ENCODE measurements around the gene MEX3A.

MEX3A gene

GRCh38 chr1:156103521-156103947, 21.3 kb upstream of the MEX3A start:
- no peak for DNase-seq (ENCODE audit: low read depth in 2 of 2, low spot score in 1 of 2)

DNA sequence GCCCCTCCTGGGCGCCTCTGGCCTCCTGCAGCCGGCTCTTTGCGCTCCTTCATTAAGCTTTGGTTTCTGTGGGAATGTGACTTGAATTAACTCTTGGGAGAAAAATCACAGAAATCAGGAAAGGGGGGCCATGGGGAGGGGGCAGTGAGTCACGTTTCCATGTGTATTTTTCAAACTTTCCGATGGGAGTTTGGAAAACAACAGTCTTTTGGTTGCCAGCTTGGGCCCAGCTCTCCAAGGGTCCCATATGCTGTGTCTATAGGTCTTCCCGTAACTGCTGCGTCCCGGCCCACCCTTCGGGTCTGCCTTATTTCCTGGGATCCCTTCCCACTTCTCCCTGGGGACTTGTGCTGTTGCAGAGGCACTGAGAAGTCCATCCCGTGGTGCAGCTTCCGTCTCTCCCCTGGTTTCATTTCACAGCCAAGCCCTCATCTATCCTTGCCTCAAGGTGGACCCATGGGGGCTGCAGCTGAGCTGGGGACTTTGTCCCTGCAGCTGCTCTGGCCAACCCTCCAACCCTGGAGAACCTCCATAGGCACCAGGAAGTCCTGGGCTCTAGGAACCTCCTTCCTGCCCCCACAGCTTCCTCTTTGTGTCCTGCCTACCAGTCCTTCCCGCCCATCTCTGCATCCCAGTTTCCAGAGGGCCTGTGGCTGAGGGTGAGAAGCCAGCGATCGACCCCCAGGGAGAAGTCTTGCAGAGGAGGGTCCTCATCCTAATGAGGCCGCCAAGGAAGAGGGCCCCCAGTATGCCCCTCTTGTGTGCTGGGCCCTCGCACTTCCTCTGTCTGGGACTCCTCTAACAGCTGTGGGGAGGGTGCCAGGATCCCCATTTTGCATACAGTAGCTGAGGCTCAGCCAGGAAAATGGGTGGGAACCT, 20.6 kb upstream of the MEX3A start:
- DNase-seq (ENCODE audit: low read depth in 2 of 2, low spot score in 1 of 2): no peak

- DNase-seq (ENCODE audit: low read depth in 2 of 2, low spot score in 1 of 2): no peak
Measured at GRCh38 chr1:156101880-156102279, 19.6 kb upstream of the MEX3A start.

DNA sequence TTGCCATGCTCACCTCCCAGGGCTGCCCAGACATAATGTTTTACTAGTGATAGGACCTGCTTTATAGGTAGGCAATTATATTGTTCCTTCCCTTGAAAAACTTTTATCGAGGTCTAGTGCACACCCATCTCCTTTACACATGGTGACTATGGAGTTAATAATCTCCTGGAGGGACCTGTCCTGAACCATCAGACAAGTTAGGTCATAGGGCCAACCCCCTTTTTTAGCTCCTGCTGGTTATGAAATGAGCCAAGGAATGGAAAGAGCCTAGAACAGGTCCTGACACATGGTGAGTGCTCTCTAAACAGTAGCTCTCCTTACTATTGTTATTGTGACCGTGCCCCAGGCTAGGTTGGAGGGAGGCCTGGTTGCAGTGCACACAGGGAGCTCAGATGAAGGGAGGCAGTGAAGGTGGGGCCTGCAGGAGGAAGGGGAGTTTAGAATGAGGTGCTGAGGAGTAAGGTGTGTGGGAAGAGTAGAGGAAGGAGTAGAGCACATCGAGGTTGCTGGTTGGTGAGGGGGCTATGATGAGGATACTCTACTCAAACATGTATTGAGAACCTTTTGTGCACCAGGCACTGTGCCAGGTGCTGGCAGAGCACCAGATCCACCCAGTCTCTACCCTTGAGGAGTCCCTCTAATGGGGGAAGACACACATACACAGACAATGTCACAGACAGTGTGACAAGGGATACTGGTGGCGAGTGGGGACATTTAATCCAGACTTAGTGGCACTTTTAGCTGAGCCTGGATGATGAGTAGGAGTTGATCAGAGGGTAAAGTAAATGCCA, 18.1 kb upstream of the MEX3A start:
- DNase-seq (ENCODE audit: low read depth in 2 of 2, low spot score in 1 of 2): no peak

- no peak for DNase-seq (ENCODE audit: low read depth in 2 of 2, low spot score in 1 of 2)
Measured at GRCh38 chr1:156099282-156099681, 17.0 kb upstream of the MEX3A start.

DNA sequence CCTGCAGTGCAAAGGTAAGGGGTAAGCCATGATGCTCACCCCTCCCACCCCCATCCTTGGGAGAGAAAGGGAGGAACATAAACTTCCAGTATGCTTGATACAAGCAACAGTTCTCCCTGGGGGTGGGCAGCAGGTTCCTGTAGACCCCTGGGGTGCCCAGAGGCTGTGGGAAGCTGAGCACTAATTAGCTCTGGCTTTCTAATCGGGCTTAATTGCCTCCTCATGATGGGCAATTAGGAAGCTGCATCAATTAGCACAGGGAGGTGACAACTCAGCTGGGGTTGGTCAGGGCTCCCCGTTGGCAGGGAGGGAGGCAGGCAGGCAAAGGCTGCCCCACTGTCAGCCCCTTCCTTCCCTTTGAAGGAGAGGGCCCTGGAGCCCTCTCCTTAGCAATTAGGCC, 16.5 kb upstream of the MEX3A start:
- no peak for DNase-seq (ENCODE audit: low read depth in 2 of 2, low spot score in 1 of 2)

DNA sequence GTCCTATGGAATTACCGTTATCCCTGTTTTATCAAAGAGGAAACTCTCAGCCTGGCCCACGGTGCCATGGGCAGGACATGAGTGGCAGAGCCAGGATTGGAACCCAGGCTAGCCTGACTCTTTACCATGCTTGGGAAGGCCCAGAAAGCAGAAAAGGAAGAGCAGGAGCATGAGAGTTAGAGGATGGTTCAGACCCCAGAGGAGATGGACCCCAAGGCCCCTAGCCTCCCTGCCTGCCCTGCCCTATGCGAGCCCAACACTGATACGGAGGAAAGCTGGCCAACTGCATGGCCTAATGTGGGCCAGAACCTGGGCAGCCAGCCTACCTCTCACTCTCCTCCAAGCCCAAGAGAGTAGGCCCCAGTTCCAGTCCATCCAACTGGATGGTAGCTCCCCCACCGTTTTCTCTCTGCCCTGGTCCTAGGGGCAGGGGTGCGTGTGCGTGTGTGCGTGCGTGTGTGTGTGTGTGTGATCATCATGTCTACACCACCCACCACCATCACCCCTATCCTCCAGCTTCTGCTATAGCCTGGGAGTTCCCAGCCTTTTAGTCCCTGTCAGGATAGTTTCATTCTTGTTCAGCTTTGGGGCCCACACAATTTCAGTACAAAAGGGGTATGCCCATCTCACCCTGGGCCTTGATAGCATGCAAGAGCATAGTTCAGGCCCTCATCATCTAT, 15.4 kb upstream of the MEX3A start:
- no peak for DNase-seq (ENCODE audit: low read depth in 2 of 2, low spot score in 1 of 2)

DNA sequence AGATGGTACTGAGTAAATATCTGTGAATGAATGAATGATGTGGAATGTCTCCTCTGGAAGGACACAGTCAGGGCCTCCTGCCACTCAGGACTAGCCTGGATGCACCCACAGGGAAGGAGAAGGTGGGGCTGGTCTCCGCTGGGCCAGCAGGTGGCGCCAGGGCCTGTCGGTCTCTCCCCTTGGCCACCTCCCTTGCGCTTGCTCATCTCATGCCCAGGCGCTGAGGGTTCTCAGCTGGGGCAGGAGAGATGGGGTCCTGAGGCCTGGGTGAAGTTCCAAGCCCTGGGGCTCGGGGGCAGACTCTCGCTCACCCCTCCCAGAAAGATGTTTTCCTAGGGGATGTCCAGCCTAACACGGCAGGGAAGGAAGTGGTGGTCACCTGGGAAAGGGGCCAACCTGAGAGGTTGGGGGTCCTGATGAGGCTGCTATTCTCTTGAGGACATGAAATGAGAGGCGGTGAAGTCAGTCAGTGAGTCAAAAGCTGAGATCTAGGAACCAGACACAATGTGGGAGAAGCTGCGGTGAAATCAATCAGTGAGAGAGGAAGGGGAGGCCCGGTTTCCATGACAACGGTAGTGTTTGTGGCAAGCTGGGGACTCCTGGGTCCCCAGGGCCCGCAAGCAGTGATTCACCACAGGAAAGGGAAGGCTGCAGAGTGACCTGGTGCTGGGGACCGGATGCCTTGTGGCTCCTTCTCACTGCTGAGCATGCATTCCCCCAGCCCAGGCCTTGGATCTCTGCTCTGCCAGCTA, 14.6 kb upstream of the MEX3A start:
- DNase-seq (ENCODE audit: low read depth in 2 of 2, low spot score in 1 of 2): peak; percentile 62 to 84

DNA sequence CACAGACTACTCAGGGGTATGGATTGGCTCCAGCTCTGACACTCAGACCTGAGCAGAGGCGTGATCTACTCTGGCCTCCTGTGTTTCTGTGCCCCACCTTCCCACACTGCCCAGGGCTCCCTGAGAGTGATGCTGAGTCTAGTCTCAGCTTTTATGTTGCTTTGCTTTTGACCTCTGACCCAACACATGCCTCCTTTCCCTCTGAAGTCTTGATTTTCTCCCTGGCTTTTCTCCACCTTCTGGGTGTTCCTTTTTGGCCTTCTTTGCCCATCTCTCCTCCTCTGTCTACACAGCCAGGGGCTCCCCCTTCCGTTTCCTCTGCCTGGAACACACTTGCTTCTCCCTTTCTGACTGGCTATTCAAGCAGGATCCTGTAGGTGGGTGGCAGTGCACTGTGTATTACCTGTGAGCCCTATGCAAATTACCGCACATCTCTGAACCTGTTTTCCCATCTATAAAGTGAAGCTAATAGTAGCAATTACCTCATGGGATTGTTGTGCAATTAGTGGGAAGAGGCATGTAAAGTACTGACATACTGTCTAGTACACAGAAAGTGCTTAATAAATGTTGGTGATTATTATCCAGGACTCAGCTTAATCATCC, 13.7 kb upstream of the MEX3A start:
- no peak for DNase-seq (ENCODE audit: low read depth in 2 of 2, low spot score in 1 of 2)

- no peak for DNase-seq (ENCODE audit: low read depth in 2 of 2, low spot score in 1 of 2)
Measured at GRCh38 chr1:156091610-156092009, 9.3 kb upstream of the MEX3A start.

DNA sequence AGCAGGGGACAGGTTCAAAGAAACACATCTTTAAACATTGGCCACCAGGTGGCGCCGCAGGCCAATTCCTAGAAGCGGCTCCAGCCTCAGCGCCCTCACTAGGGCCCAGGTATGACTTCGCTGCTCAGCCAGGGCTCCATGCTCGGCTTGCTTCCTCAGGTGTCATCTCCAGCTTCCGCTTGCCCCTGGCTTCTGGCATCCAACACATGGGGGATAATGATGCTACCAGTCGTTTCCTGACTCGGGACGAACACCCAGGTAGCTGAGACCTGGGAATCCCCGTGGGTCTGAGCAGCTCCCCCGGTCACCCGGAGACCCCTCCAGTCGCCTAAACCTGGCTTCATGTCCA, 8.5 kb upstream of the MEX3A start:
- DNase-seq (ENCODE audit: low read depth in 2 of 2, low spot score in 1 of 2): peak; percentile 69 to 88

DNA sequence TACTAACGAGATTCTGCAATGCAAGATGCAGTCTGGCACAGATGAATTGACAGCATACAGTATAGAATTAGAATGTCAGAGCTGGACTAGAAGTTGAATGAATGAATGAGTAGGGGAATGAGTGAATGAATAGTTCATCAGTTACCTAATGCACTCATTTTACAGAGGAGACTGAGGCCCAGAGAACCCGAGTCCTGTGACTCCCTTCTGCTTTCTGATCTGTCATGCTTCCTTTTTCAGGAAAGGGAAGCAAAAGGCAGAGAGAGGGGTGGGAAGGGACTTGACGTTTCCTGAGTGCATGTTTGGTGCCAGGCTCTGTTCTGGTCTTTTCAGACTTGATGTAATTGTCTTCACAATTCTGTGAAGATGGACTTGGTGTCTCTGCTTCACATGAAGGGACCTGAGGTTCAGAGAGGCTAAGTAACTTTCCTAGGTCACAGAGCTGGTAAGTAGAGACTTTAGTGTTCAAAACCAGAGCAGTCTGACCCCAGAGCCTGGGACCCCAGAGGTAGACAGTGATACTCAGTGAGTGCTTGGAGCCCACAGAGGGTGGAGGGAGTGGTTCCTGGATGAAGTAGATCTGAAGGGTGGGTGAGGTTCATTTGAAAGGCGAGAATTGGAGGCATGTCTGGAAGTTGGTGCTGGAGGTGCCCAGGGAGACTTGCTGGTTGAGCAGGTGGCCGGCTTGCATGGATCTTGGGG, 8.0 kb upstream of the MEX3A start:
- no peak for DNase-seq (ENCODE audit: low read depth in 2 of 2, low spot score in 1 of 2)

DNA sequence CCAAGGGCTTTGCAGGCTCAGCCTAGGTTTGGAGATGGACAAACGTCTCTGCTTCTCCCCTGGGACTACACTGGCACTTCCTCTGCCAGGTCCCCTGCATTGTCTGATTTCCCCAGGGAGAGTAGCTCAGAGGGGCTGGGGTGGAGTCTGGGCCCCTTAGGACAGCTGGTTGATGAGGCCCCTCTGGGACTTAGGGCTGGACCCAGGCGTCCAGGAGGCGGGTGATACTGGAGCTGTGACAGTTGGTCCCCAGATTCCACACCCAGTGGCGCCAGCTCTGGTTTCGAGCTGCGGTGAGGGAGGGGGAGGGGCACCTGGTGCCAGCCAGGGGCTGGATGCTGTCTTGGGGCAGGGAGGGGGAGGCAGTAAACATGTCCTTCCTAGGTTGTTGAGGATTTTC, 7.4 kb upstream of the MEX3A start:
- DNase-seq (ENCODE audit: low read depth in 2 of 2, low spot score in 1 of 2): no peak

GRCh38 chr1:156086256-156086662, 4.0 kb upstream of the MEX3A start:
- no peak for DNase-seq (ENCODE audit: low read depth in 2 of 2, low spot score in 1 of 2)

DNA sequence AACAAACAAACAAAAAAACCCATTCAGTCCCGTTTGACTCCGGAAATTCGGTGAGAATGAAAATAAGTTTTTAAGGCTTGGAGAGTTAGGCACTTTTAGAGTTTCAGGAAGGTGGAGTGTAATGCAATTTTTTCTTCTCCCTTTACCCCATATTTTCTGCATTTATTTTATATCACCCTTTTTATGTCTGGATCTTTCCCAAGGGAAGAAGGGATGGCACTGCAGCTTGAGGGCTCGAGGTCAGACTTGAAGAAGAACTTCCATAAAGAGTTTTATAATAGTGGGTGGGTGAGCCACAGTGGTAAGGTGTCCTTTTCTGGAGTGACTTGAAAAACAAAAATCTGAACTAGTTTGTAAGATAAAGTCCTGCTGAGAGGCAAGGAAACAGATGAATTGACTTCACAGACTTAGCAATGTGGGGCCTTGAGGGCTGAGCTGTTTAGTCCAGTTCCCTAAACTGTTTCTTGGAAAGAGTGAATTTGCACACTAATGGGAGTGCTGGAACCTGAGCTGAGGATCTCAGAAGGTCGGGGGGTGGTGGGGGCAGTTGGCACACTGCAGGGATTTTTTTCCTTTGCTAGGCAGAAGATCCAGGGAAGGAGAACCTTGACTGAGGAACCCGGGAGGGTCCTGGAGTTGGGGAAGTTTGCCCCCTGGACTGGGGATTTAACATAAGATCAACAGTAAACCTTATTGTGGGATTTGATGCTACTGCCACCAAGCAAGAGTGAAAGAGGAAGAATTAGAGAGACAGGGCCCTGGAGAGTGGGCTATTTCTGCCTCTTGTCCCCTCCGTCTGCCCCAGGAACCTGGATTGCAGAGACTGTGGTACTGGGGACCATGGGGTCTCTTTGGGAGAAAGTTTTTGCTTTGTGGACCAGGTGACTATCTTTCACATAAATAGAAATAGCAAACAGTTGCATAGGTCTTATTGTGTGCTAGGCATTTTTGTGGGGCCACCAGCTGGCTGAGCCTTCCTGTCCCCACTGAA, 1.8 kb upstream of the MEX3A start:
- DNase-seq (ENCODE audit: low read depth in 2 of 2, low spot score in 1 of 2): no peak

GRCh38 chr1:156081917-156082308, 352 bp downstream of the MEX3A start:
- DNase-seq (ENCODE audit: low read depth in 2 of 2, low spot score in 1 of 2): no peak

GRCh38 chr1:156081180-156081916, 917 bp downstream of the MEX3A start:
- DNase-seq (ENCODE audit: low read depth in 2 of 2, low spot score in 1 of 2): no peak

DNA sequence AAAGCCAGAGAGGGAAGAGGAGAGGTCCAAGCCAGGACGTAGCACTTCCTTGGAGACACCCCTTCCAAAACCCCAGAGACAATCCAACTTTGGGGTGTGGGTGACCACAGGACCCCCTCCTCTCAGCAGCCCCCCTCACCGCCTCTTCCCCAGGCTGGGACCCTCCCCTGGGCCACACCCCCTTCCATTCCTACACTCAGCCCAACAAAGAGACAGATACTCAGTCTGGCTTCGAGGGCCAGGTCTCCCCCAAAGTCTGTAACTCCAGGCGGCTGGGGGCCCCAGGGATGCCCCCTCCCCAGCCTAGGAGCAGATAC, 1.4 kb downstream of the MEX3A start:
- DNase-seq (ENCODE audit: low read depth in 2 of 2, low spot score in 1 of 2): no peak
